ENCODE data around the gene PDZRN3. TPM values are rescaled to one million over a fixed set of nuclear protein-coding genes. Genes with fewer than 3 reads are reported as not detected.

Gene PDZRN3
- not detected for total RNA-seq
- polyA plus RNA-seq = not detected

GRCh38 chr3:73624821-73625665 lies at the start of gene PDZRN3:
TSS of gene PDZRN3 (minus strand) at chr3:73624941.
- H3K27me3 Mint-ChIP-seq = peaks cover 0 to 5% of the 10 kb centered on the region in 2 donors
- POLR2A ChIA-PET = no interaction called here
- H3K9me3 Mint-ChIP-seq = peaks cover 0 to 7% (median 3%) of the 10 kb centered on the region in 5 donors
- Histone ChIP-seq H3K36me3 (ENCODE audit: insufficient read depth, low read length) (no peaks in the 10 kb centered on the region), H3K27ac (ENCODE audit: low read depth, low read length) (no peak within 1 kb of the TSS), H3K4me1 (ENCODE audit: insufficient read depth, low read length) (no peaks in the 10 kb centered on the region), H3K27me3 (ENCODE audit: insufficient read depth, low read length, poor library complexity, severe bottlenecking) (no peaks in the 10 kb centered on the region), H3K4me3 (ENCODE audit: low read length) (no peak within 1 kb of the TSS), H3K9me3 (ENCODE audit: low read length) (no peaks in the 10 kb centered on the region)
- no peaks in the 10 kb centered on the region for H3K4me1 Mint-ChIP-seq
- no peak within 1 kb of the TSS for H3K27ac Mint-ChIP-seq
- H3K36me3 Mint-ChIP-seq = no peaks in the 10 kb centered on the region
- no peak for DNase-seq
- CTCF ChIA-PET = no interaction called here
- no peak within 1 kb of the TSS for H3K4me3 Mint-ChIP-seq

DNA sequence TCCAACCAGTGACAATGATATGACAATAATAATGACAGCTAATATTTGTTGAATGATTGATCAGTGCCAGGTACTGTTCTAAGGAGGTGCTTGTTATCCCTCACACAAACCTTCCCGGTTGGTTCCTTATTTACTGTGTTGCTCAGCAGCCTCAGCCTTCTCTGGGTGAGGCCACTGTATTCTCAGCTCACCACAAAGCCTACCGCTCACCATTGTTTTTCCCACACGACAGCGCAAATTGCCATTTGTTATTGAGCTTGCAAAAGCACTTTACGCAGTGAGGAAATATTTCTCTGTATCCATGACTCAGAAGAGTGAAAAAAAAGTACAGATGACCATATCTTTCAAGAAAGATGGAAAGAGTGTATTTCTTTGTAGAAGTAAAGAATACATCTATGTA lies 49.5 kb upstream of the PDZRN3 start:
- no peaks in the 10 kb centered on the region for H3K9me3 ChIP-seq (ENCODE audit: low read length)
- ChIA-PET POLR2A (no interaction called here), CTCF (no interaction called here)
- DNase-seq = no peak
- H3K4me1 ChIP-seq (ENCODE audit: insufficient read depth, low read length) = no peaks in the 10 kb centered on the region
- H3K27ac ChIP-seq (ENCODE audit: low read depth, low read length) = no peak overlapping the region
- H3K36me3 Mint-ChIP-seq = no peaks in the 10 kb centered on the region
- H3K27ac Mint-ChIP-seq = peak overlapping the region in 1 of 8 donors; percentile 22
- H3K4me1 Mint-ChIP-seq = no peaks in the 10 kb centered on the region
- H3K27me3 Mint-ChIP-seq = no peaks in the 10 kb centered on the region
- H3K4me3 ChIP-seq (ENCODE audit: low read length) = no peak overlapping the region
- H3K27me3 ChIP-seq (ENCODE audit: insufficient read depth, low read length, poor library complexity, severe bottlenecking) = no peaks in the 10 kb centered on the region
- H3K36me3 ChIP-seq (ENCODE audit: insufficient read depth, low read length) = no peaks in the 10 kb centered on the region
- H3K9me3 Mint-ChIP-seq = peaks cover 0 to 14% (median 5%) of the 10 kb centered on the region in 5 donors
- no peak overlapping the region for H3K4me3 Mint-ChIP-seq

GRCh38 chr3:73669260-73669659 lies 44.5 kb upstream of the PDZRN3 start:
- Histone ChIP-seq H3K4me3 (ENCODE audit: low read length) (no peak overlapping the region), H3K27ac (ENCODE audit: low read depth, low read length) (no peak overlapping the region), H3K4me1 (ENCODE audit: insufficient read depth, low read length) (no peaks in the 10 kb centered on the region), H3K36me3 (ENCODE audit: insufficient read depth, low read length) (no peaks in the 10 kb centered on the region), H3K27me3 (ENCODE audit: insufficient read depth, low read length, poor library complexity, severe bottlenecking) (no peaks in the 10 kb centered on the region), H3K9me3 (ENCODE audit: low read length) (no peaks in the 10 kb centered on the region)
- Mint-ChIP-seq H3K9me3 (peaks cover 2 to 9% (median 5%) of the 10 kb centered on the region in 5 donors), H3K4me1 (no peaks in the 10 kb centered on the region), H3K4me3 (no peak overlapping the region), H3K27me3 (no peaks in the 10 kb centered on the region), H3K27ac (no peak overlapping the region), H3K36me3 (no peaks in the 10 kb centered on the region)
- POLR2A ChIA-PET = no interaction called here
- no peak for DNase-seq
- CTCF ChIA-PET = no interaction called here

GRCh38 chr3:73668391-73668790 lies 43.6 kb upstream of the PDZRN3 start:
- Mint-ChIP-seq H3K27me3 (no peaks in the 10 kb centered on the region), H3K4me3 (no peak overlapping the region), H3K27ac (no peak overlapping the region), H3K36me3 (no peaks in the 10 kb centered on the region), H3K4me1 (no peaks in the 10 kb centered on the region), H3K9me3 (peaks cover 2 to 8% (median 3%) of the 10 kb centered on the region in 5 donors)
- H3K27ac ChIP-seq (ENCODE audit: low read depth, low read length) = no peak overlapping the region
- no peak overlapping the region for H3K4me3 ChIP-seq (ENCODE audit: low read length)
- H3K9me3 ChIP-seq (ENCODE audit: low read length) = no peaks in the 10 kb centered on the region
- CTCF ChIA-PET = no interaction called here
- no peaks in the 10 kb centered on the region for H3K4me1 ChIP-seq (ENCODE audit: insufficient read depth, low read length)
- H3K27me3 ChIP-seq (ENCODE audit: insufficient read depth, low read length, poor library complexity, severe bottlenecking) = no peaks in the 10 kb centered on the region
- no peaks in the 10 kb centered on the region for H3K36me3 ChIP-seq (ENCODE audit: insufficient read depth, low read length)
- DNase-seq = no peak
- POLR2A ChIA-PET = no interaction called here

DNA sequence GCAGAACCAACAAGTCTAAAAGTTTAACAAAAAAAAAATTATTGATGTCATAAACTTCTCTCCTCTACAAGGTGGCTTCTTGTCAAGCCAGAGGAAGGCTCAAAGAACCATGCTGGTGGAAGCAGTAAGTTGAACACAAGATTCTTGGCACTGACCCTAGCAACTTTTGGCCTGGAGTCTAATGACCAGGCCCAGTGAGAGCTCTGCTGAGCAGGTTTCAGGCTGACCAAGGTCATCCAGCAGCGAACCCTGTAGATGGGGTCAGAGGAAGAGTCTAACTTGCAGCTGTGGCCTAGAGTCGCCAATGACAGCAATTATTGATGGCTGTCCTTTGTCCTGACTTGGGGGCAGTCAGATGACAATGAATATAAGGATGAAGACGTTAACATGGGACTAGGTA lies 43.1 kb upstream of the PDZRN3 start:
- no peak overlapping the region for H3K4me3 Mint-ChIP-seq
- no peak overlapping the region for H3K27ac Mint-ChIP-seq
- ChIA-PET POLR2A (no interaction called here), CTCF (no interaction called here)
- Histone ChIP-seq H3K36me3 (ENCODE audit: insufficient read depth, low read length) (no peaks in the 10 kb centered on the region), H3K4me3 (ENCODE audit: low read length) (no peak overlapping the region), H3K9me3 (ENCODE audit: low read length) (no peaks in the 10 kb centered on the region), H3K27ac (ENCODE audit: low read depth, low read length) (no peak overlapping the region), H3K4me1 (ENCODE audit: insufficient read depth, low read length) (no peaks in the 10 kb centered on the region), H3K27me3 (ENCODE audit: insufficient read depth, low read length, poor library complexity, severe bottlenecking) (no peaks in the 10 kb centered on the region)
- no peaks in the 10 kb centered on the region for H3K36me3 Mint-ChIP-seq
- DNase-seq = no peak
- peaks cover 0 to 5% (median 2%) of the 10 kb centered on the region in 5 donors for H3K9me3 Mint-ChIP-seq
- no peaks in the 10 kb centered on the region for H3K27me3 Mint-ChIP-seq
- no peaks in the 10 kb centered on the region for H3K4me1 Mint-ChIP-seq

DNA sequence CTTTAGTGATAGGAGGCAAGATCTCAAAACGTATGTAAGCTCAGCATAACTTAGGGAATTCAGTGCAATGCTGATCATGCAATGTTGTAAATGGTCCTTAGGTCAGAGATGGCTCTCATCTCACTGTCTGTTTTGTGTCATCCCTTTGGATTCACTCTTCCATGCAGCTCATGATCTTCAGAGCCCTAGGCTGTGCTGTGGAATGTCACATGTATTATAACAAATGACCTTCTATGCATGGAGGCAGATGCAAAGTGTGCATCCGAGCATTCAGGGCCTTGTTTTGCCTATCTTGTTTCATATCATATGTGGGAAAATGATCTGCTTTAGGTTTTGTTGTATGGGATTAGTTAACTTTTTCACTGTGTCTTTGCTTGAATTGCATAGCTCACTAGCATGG lies 40.5 kb upstream of the PDZRN3 start:
- H3K27me3 Mint-ChIP-seq = no peaks in the 10 kb centered on the region
- H3K27me3 ChIP-seq (ENCODE audit: insufficient read depth, low read length, poor library complexity, severe bottlenecking) = no peaks in the 10 kb centered on the region
- no peaks in the 10 kb centered on the region for H3K4me1 ChIP-seq (ENCODE audit: insufficient read depth, low read length)
- H3K27ac ChIP-seq (ENCODE audit: low read depth, low read length) = no peak overlapping the region
- H3K36me3 ChIP-seq (ENCODE audit: insufficient read depth, low read length) = no peaks in the 10 kb centered on the region
- ChIA-PET POLR2A (no interaction called here), CTCF (no interaction called here)
- H3K36me3 Mint-ChIP-seq = no peaks in the 10 kb centered on the region
- DNase-seq = no peak
- H3K4me3 ChIP-seq (ENCODE audit: low read length) = no peak overlapping the region
- H3K4me1 Mint-ChIP-seq = no peaks in the 10 kb centered on the region
- H3K4me3 Mint-ChIP-seq = no peak overlapping the region
- H3K9me3 ChIP-seq (ENCODE audit: low read length) = no peaks in the 10 kb centered on the region
- no peak overlapping the region for H3K27ac Mint-ChIP-seq
- peaks cover 0 to 5% (median 2%) of the 10 kb centered on the region in 5 donors for H3K9me3 Mint-ChIP-seq

DNA sequence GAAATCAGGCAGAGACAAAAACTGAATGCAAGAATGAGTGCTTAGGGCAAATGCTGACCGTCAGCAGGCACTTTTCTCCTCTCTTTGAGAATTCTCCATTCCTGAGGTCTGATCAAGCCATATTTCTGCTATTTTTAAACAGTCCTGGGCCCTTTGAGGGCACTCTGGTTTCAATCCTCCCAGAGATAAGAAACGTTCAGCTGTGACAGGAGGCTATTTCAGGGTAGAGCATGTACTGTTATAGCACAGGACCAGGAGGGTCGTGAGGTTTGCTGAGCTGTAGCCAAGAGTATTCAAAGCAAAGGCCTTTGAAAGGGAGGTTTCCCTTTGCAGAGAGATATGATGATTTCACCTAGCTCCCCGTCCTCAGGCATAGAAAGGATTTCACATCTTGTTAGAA lies 39.6 kb upstream of the PDZRN3 start:
- Mint-ChIP-seq H3K36me3 (no peaks in the 10 kb centered on the region), H3K27me3 (no peaks in the 10 kb centered on the region), H3K4me3 (no peak overlapping the region), H3K4me1 (no peaks in the 10 kb centered on the region), H3K27ac (no peak overlapping the region), H3K9me3 (peaks cover 0 to 9% (median 2%) of the 10 kb centered on the region in 5 donors)
- H3K27me3 ChIP-seq (ENCODE audit: insufficient read depth, low read length, poor library complexity, severe bottlenecking) = no peaks in the 10 kb centered on the region
- no peaks in the 10 kb centered on the region for H3K4me1 ChIP-seq (ENCODE audit: insufficient read depth, low read length)
- no peak overlapping the region for H3K4me3 ChIP-seq (ENCODE audit: low read length)
- DNase-seq = no peak
- H3K9me3 ChIP-seq (ENCODE audit: low read length) = no peaks in the 10 kb centered on the region
- ChIA-PET POLR2A (no interaction called here), CTCF (no interaction called here)
- H3K36me3 ChIP-seq (ENCODE audit: insufficient read depth, low read length) = no peaks in the 10 kb centered on the region
- no peak overlapping the region for H3K27ac ChIP-seq (ENCODE audit: low read depth, low read length)

DNA sequence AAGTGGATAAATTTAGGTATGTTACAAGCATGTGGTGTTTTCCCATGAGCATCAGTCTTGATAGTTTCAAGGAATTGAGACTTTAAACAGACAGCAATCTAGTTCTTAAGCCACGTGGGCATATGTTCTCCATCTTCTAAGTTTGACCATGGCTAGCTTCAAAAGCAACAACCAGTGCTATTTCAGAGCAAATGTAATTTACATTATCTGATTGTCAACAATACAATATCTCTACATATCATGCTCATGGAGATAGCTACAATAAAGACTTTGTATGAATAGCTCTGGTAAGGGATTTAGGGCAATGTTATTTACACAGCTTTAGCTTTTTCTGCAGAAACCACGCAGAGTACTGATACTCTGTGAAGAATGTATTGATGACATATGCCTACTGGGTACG lies 38.8 kb upstream of the PDZRN3 start:
- Histone ChIP-seq H3K4me3 (ENCODE audit: low read length) (no peak overlapping the region), H3K4me1 (ENCODE audit: insufficient read depth, low read length) (no peaks in the 10 kb centered on the region), H3K27me3 (ENCODE audit: insufficient read depth, low read length, poor library complexity, severe bottlenecking) (no peaks in the 10 kb centered on the region), H3K36me3 (ENCODE audit: insufficient read depth, low read length) (no peaks in the 10 kb centered on the region), H3K9me3 (ENCODE audit: low read length) (no peaks in the 10 kb centered on the region), H3K27ac (ENCODE audit: low read depth, low read length) (no peak overlapping the region)
- CTCF ChIA-PET = no interaction called here
- Mint-ChIP-seq H3K9me3 (peaks cover 0 to 10% (median 2%) of the 10 kb centered on the region in 5 donors), H3K27ac (no peak overlapping the region), H3K36me3 (no peaks in the 10 kb centered on the region), H3K27me3 (no peaks in the 10 kb centered on the region), H3K4me1 (no peaks in the 10 kb centered on the region), H3K4me3 (no peak overlapping the region)
- POLR2A ChIA-PET = no interaction called here
- no peak for DNase-seq

All from CD8-positive, alpha-beta memory T cell (primary cell).